Hematopoietic multipotent progenitor cell treated with erythropoietin and hydrocortisone succinate and interleukin-3 and kit ligand, for 6 days (in vitro differentiated cells): ENCODE measurements around the gene HIBADH.
"Not testable (repeated sequence)": the region's sequence is repeated elsewhere in the genome, so short reads cannot be mapped to it uniquely, and the experiment has no call there.

ENCODE experiments used
- DNase-seq: peaks from one replicate; pipeline ENCODE4 v3.0.0-alpha.2; 2015

Gene HIBADH

GRCh38 chr7:27533652-27534081, 129.0 kb downstream of the HIBADH start:
- DNase-seq: no peak

DNA sequence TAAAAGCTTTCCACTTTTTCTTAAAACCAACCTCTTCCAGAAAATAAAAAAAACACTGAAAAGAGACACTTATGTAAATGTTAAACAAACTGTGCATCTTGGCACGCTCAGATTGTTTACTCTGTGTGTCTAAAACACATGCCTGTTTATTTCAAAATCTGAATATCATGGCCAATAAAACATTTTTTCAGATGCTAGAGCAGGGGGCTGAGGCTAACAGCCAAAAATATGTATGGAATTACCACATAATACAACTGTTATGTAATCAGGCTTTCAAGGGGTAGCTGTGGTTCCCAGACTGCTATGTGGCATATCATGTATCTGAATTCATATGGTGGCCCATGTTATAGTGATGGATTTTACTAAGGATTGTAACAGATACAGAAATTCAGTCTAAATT, 130.4 kb downstream of the HIBADH start:
- peak; percentile 4 for DNase-seq

DNA sequence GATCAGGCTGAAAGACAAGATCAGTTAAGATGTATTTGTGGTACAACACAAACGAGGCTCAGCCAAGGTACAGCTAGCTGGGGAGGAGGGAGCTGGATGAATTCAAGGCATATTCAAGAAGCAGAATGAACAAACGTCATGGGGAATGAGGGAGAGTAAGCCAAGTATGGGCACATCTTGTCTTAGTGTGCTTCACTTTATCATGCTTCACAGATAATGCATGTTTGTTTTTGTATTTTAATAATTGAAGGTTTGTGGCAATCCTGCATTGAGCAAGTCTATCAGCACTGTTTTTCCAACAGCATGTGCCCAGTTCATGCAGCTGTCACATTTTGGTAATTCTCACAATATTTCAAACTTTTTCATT, 135.4 kb downstream of the HIBADH start:
- no peak for DNase-seq

DNA sequence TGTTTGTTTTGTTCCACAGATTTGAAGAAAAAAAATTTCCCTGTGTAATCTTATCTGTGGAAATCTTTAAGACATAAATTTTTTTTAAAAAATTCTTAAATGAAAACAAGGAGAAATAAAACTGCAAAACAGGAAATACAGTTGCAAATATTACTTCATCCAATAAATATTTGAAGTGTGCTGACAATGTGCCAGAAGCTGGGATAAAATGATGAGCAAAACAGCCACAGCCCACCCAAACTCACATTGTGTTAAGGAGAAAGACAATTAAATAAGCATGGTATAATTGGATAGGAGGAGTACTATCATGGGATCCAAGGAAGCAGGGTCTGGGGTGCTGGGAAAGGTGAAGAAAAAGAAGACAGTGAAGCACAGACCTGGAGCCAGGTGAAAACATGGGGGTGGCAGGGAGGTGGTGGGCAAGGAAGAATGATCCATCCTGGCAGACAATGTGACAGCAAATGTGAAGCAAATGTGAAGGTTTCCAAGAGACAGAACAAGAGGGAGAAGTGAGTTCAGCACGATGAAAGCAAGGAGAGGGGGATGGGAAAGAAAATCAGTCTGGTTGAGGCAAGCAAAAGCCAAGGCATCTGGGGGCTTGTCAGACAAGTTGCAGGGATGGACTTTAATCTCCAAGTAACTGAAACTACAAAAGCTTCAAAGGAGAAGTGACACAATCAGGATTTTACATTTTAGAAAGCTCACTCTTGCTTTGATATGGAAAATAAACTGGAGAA, 135.9 kb downstream of the HIBADH start:
- DNase-seq: no peak

- no peak for DNase-seq
These were observed 136.6 kb downstream of the HIBADH start for GRCh38 chr7:27526131-27526530.

GRCh38 chr7:27523321-27523720, 139.4 kb downstream of the HIBADH start:
- DNase-seq: no peak

GRCh38 chr7:27522566-27522965, 140.1 kb downstream of the HIBADH start:
- no peak for DNase-seq

DNA sequence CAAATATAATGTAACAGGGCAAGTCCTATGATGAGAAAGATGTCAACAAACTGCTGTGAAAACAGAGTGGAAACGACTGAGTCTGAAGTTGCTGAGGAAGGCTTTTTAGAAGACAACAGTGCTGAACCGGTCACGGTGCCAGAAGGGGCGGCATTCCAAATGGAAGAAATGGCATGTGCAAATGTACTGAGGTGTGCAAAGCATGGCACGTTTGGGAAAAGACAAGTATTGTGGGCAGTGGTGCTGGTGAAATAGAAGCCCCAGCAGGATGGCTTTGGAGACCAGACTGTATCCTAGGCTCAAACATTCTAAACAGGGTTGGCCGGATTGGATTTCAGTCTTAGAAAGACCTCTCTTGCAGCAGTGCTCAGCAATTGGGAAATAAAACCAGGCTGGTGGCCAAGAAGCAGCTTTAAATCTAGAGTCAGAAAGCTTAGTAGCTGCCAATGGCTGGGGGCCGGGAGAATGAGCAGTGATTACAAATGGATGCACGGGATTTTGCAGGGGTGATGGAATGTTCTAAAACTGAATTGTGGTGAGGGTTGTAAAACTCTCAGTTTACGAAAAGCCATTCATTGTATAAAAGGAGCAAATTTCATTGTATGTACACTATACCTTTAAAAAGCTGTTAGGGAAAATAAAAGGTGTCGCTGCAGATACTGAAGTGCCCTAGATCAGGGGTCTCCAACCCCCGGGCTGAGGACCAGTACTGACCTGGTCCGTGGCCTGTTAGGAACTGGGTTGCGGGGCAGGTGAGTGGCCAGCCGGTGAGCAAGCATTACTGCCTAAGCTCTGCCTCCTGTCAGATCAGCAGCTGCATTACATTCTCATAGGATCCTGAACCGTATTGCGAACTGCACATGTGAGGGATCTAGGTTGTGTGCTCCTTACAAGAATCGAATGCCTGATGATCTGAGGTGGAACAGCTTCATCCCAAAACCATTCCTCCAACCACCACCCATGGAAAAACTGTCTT, 141.6 kb downstream of the HIBADH start:
- no peak for DNase-seq

DNA sequence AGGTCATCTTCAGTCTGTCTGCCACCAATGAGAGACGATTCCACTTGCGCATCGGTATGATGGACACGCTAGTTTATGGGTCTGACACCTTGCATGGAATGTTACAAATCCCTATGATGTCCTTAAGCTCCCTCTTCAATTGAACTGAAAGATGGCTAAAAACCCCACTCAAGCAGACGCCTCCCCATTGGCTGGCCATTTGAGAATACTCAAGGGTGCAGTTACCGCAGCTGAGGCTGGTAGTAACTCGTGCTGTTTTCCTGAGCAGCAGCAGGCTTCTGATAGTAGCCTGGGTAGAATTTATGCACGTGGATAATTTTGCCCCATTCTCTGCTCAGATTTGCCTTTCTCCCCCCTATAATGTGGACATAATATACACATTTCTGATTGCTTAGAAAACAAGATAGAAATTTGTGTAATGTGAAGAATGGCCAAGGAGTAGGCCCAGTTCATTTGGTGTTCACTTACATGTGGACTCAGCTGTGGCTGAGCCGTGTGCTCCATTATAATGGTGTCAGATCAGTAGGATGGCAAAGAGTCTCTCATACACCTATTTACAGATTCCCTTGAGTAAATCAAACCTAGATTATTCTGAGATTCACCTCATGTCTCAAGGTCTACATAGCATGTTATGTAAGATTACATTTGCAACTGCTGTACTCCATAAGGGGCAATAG, 142.8 kb downstream of the HIBADH start:
- DNase-seq: no peak

DNA sequence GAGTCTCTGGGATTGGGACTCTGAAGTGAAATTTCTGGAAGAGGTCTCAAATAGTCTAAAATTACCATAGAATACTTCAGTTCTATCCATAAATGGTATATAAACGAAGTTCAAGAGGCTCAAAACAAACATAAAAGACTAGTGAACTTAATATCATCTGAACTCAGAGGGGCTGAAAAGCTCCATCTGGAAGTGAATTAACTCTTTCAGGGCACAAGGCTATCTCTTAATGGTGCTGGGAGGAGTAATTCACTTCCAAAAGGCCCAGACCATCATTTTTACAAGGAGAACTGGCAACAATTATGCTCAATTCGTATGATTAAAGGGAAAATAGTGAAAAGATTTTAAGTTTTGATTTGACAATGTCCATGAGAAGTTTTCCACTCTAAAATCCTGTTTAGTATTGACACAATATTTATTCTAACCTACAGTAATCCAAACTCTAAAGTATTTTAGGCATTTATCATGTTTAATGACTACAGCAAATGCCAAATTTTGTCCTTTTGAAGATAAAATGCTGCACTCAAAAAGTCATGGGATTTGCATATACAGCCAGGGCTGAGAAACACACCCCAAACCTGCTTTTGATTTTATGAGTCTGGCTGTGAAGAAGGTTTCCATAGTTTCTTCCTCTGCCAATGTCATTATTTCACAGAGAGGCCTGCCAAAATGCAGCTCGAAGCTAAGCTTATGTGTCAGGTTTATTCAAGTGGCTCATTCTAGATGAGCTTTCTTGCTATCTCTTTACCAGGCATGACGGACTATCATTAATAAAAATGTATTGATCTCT, 143.9 kb downstream of the HIBADH start:
- DNase-seq: no peak

DNA sequence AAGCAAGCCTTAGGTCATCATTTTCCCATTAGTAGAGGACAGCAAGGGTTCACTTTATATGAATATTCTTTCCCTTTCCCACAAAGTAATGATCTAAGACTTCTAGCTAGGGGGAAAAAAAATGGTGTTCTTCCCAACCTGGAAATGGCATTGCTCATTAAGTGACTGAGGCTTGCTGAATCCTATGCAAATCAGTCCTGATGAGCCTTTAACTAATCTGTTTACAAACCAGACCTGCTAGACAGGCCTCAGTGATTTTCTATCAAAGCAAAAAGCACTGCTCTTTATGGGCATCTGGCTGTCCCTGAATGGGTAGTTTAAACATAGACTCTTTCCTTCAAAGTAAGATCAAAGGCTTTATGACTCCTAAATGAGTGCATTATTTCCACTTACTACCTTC, 146.3 kb downstream of the HIBADH start:
- no peak for DNase-seq

- DNase-seq: no peak
These were observed 146.8 kb downstream of the HIBADH start for GRCh38 chr7:27515933-27516332.

- no peak for DNase-seq
These were observed 147.8 kb downstream of the HIBADH start for GRCh38 chr7:27514861-27515260.

GRCh38 chr7:27513885-27514284, 148.8 kb downstream of the HIBADH start:
- no peak for DNase-seq

GRCh38 chr7:27511370-27511769, 151.3 kb downstream of the HIBADH start:
- DNase-seq: not testable (repeated sequence)

DNA sequence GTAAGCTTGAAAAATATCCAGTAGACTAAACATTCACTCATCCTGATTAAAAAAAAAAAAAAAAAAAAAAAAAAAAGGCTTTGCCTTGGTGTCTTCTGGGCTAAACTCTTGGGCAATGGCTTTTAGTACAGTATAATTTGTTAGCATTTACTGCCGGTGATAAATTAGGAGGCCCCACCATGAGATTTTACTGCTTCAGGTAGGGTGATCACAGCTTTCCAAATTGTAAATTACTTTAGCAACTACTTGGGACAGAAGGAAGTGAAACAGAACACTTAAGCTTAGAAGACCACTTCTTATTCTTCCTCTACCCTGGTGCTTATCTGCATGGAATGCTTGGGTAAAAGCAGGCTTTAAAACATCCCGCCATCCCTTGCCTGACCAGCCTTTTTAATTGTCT, 152.1 kb downstream of the HIBADH start:
- no peak for DNase-seq

DNA sequence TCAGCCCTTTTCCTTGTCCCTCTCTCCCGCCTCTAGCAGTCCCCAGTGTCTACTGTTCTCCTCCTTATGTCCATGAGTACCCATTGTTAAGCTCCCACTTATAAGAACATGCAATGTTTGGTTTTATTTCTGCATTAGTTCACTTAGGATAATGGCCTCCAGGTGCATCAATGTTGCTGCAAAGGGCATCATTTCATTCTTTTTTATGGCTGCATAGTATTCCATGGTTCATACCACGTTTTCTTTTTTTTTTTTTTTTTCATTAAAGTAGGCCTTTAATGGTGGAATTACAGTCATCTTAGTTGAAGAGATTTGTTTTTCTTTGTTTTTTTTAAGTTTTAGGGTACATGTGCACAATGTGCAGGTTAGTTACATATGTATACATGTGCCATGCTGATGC, 160.8 kb downstream of the HIBADH start:
- not testable (repeated sequence) for DNase-seq

DNA sequence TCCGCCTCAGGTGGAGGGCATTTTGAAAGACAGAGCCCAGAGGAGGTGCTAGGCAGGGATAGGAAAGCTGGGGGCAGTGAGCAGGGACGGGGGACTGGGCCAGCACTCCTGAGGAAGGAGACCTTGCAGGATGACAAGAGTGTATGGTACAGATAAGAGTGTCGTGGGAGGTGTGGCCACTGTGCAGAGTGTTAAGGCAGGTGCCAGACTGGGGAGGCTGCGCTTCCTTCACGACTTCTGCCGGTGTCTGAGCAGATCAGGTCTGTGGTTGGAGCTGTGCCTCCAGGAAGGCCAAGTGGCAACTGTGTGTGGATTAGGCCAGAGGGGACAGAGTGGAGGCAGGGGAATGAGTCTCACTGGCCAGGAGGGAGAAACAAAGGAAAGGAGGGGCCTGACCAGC, 161.7 kb downstream of the HIBADH start:
- peak; percentile 50 for DNase-seq

DNA sequence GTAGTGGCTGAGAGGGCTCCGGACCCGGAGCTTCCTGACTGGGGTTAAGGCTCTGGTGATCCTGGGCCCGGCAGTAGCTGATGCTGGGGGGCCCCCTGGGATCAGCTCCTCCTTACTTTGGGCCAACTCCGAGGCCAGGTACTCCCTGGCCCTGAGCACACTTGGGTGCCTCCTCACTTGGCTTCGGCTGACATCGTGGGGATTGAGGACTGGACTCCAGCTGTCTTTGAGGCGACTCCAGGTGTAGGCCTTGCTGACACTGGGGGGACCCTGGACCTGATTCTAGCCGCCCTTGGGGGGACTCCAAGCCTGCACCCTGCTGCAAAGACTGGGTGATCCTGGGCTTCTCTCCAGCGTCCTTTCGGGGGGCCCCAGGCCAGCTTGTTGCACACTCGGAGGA, 170.5 kb downstream of the HIBADH start:
- DNase-seq: no peak

GRCh38 chr7:27491534-27491933, 171.1 kb downstream of the HIBADH start:
- DNase-seq: no peak

- DNase-seq: no peak
These were observed 175.2 kb downstream of the HIBADH start for GRCh38 chr7:27487509-27487908.

GRCh38 chr7:27484451-27484850, 178.2 kb downstream of the HIBADH start:
- DNase-seq: no peak

GRCh38 chr7:27482219-27482618, 180.5 kb downstream of the HIBADH start:
- no peak for DNase-seq
